ENCODE data around the gene ADORA1.

DNA sequence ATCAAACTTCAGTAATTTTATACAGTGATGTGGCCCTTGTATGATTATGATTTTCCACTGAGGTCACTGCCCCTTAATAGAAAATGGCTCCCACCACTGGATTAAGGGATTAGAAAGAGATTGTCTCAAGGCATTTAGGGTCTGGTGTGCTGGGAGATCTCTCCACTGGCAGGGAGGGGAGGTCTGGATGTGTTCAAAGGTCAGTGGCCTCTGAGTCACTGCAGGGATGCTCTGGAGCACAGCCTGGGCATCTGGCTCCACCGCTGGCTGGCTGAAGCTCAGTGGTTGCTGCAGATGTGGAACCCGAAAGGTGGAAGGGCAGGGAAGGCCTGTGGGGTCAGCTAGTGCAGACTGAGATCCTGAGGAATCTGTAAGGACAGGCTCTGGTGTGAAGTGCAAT, 77.2 kb downstream of the ADORA1 start:
- TF ChIP-seq CBX3 (IDR thresholded peaks at IDR 0.05; ENCODE audit: borderline replicate concordance, low read depth) (no peak), ZSCAN29 (IDR thresholded peaks at IDR 0.05) (no peak), POLR2A (IDR thresholded peaks at IDR 0.05; ENCODE audit: low read depth, low read length) (no peak), IKZF1 (conservative IDR thresholded peaks at IDR 0.05) (no peak), MYC (IDR thresholded peaks at IDR 0.05; ENCODE audit: insufficient read depth, insufficient read length, insufficient replicate concordance, low read length, severe bottlenecking) (no peak), POU2F2 (IDR thresholded peaks at IDR 0.05; ENCODE audit: borderline replicate concordance, low read depth, low read length) (no peak), RELA (IDR thresholded peaks at IDR 0.05; ENCODE audit: borderline replicate concordance, partially characterized antibody) (no peak), POLR2AphosphoS5 (IDR thresholded peaks at IDR 0.05; ENCODE audit: low read length) (no peak), SUZ12 (IDR thresholded peaks at IDR 0.05; ENCODE audit: unreplicated experiment) (no peak), ESRRA (IDR thresholded peaks at IDR 0.05; ENCODE audit: low read length) (no peak), CREB1 (IDR thresholded peaks at IDR 0.05; ENCODE audit: low read depth) (no peak), ETV6 (conservative IDR thresholded peaks at IDR 0.05 in 1 of 2, IDR thresholded peaks at IDR 0.05 in 1 of 2; ENCODE audit: borderline replicate concordance in 1 of 2, low read depth in 1 of 2) (no peak)

Data from GM12878 (cell line).